HL-60/S4 treated with retinoic acid at 250 ng/mL for 4 days and 3 days (cell line): ENCODE measurements around the gene CDC45.

Source experiments
- in situ Hi-C: fragments of 300-500 bp; cut with MboI; formaldehyde crosslinking; loops from 2 replicates; pipeline ENCODE4 v1.7.0; 2022; ENCODE audit warnings: low sequenced_read_pairs

Gene CDC45

DNA sequence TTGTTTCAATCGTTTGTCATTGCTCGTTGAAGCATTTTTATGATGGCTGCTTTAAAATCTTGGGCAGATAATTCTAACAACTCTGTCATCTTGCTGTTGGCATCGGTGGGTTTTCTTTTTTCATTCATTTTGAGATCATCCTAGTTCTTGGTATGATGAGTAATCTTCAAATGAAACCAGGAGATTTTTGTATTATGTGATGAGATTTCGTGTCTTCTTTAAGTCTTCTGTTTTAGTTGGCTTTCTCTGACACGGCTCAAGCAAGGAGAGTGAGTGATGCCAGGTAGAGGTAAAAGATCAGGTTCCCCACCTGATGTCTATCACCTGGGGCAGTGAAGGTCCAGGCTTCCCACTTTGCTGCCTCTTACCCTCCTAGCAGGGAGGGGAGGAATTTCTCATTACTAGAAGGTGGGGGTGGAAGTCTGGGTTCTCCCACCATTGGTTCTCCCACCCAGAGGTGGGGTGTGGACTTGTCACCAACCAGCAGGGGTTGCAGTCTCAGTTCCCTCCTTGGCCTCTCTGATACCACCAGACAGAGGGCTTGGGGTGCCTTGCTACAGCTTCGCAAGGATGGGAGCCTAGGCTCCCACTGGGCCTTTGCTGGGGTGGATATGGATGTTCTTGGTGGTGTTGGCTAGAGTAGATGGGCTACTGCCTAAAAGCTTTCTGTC is 12.9 kb downstream of the CDC45 start:
- in situ Hi-C loops: no loop called here

DNA sequence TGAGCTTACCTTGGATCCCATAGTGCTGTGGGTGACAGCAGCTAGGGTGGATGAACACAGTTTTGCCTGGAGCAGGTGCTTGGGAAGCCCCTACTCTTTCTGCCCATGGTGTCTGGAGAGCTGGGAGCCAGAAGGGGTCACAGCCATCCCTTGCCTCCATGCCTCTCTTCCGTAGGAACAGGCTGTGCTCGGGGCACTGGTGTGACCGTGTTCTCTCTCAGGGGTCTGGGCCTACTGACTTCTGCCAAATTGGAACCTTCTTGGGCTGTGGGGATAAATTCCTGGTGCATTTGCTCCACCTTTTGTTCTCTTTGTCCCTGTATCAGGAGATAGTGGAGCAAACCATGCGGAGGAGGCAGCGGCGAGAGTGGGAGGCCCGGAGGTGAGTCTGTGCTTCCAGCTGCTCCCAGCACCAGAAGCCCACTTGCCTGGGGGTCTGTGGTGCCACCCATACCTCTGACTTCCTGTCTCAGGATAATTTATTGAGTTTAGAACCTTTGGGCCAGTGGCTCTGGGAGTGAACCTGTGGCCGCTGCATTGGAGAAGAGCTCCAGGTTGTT is 14.4 kb downstream of the CDC45 start:
- in situ Hi-C loops: no loop called here

- in situ Hi-C loops: no loop called here
Observed at GRCh38 chr22:19494676-19495173, 15.0 kb downstream of the CDC45 start.

GRCh38 chr22:19495562-19496323 is 16.0 kb downstream of the CDC45 start:
- in situ Hi-C loops: no loop called here

DNA sequence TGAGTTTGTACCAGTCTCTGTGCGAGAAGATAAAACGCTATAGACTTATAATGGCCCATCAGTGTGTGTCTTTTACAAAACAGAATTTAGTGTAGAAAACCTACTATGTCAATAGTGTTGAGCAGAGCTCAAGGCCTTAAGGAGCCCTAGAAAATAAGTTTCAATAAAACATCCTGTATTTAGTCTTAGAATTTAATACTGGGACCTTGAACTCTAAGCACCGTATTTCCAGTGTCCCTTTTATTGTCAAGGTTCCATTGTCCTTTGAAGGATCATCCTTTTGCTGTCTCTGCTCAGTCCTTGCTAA is 16.6 kb downstream of the CDC45 start:
- in situ Hi-C loops: no loop called here

DNA sequence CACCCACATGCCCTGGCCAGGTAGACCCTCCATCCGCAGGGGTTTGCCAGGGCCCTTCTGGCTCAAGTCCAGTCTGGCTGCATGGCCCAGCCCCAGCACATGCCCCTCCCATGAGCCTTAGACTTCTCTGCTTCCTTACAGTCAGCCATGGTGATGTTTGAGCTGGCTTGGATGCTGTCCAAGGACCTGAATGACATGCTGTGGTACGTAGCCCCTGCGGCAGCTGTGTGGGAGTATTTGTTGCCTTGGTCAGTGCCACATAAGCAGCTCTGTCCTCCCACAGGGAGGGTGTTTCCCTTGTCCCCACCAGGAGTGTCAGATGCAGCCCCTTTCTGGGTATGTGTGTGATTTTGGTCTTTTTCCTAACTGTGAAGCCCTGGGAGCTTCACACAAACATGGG is 17.5 kb downstream of the CDC45 start:
- in situ Hi-C loops: no loop called here

DNA sequence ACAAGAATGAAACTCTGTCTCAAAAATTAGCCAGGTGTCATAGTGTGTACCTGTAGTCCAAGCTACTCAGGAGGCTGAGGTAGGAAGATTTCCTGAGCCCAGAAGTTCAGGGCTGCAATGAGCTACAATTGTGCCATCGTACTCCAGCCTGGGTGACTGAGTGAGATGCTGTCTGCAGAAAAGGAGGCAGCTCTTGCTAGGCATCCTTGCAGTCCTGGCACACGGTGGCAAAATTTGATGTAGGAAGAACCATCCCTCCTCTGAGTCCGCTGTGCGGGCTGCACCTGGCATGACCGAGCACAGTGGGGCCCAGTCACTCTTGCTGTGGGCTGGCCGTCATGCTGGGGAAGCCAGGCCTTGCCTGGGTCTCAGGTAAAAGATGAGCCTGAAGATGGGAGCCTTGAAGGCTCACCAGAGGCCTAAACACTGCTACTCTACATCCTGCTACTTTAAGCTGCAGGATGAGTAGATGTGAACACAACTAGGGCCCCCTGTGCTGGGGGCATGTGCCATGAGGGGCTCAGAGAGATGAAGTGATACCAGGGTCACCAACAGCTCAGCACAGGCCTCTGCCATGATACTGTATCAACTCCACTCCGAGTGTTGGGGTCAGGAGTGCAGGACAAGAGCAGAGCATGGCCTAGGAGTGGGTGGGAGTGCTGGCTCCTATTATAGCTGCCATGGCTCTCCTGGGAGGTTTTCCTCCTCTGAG is 18.6 kb downstream of the CDC45 start:
- in situ Hi-C loops: no loop called here

DNA sequence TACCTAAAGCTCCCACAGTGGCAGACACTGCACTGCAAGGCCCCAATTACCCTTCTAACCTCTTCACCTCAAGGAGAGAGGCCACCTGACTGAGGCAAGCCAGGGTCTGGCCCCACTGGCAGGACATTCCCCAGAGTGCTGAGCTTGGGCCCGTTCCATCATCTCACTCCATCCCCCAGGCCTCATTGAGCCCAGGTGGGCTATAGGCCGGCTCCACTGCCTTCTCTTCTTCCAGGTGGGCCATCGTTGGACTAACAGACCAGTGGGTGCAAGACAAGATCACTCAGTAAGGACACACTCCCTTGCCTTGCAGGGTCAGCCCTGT is 19.1 kb downstream of the CDC45 start:
- in situ Hi-C loops: no loop called here

- in situ Hi-C loops: no loop called here
Observed at GRCh38 chr22:19499236-19499879, 19.6 kb downstream of the CDC45 start.

DNA sequence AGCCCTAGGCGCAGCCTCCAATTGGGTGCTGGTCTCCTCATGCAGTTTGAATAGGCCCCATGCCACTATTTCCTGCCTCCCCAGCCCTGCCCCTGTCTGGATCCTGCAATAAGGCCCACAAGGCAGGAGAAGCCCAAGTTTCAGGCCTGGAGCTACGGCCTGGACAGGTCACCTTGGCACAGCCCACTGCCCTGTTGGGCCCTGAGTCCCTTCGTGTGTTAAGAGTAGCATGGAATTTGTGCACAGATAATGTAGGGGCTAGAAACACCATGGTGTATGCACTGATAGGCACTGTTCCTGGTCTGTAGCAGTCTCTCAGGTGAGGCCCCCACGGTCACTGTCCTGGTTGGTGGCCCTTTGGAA is 20.1 kb downstream of the CDC45 start:
- in situ Hi-C loops: no loop called here

- in situ Hi-C loops: no loop called here
Observed at GRCh38 chr22:19501897-19502447, 22.3 kb downstream of the CDC45 start.

DNA sequence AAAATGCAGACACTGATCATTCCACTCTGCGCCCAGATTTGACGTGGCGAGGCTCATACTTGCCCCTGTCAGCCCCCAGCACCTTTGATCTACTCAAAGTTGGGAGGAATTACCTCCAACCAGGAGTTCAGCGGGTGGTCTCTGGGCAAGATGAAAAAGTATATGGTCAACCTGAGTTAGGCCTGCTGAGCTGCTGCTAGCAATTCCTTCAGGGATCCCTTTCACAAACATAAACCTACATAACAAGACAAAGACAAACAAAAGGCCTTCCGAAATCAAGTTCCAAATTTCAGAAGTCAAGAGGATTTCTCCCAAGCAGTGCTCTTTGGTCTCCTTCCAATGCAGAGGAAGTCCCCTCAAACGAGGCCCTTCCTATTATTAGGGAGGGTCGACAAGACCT is 23.6 kb downstream of the CDC45 start:
- in situ Hi-C loops: no loop called here

GRCh38 chr22:19503869-19504268 is 24.1 kb downstream of the CDC45 start:
- in situ Hi-C loops: no loop called here

DNA sequence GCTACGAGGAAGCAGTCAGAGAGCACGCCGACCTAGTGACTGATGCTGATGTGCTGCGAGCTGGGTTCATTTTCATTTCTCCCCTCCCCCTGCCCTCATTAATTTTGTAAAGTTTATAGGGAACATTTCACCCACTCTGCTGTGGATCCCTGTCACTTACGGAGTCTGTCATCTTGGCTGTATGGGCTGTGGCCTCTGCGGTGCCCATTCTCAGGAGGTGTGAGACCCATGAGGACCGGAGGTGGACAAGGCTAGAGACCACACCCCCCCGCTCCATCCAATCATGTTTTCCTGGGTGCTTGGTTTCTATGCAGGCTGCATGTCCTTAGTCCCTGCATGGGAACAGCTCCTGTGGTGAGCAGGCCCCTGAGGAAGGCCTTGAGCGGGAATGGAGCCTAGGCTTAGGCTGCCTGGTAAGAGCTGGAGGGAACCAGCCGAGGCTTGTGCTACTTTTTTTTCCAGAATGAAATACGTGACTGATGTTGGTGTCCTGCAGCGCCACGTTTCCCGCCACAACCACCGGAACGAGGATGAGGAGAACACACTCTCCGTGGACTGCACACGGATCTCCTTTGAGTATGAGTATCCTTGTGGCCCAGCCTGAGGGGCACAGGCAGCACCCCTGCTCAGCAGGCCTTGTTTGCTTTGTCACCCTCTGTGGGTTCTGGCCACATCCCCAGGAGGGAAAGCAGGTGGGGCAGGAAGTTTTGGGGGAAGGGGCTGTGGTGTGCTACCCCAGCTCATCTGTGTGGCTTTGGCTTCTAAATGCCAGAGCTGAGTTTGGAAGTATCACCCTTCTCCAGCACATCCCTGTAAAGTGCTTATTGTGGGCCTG is 25.4 kb downstream of the CDC45 start:
- in situ Hi-C loops: no loop called here

- in situ Hi-C loops: no loop called here
Observed at GRCh38 chr22:19505735-19506126, 26.0 kb downstream of the CDC45 start.

GRCh38 chr22:19506212-19506611 is 26.5 kb downstream of the CDC45 start:
- in situ Hi-C loops: no loop called here

DNA sequence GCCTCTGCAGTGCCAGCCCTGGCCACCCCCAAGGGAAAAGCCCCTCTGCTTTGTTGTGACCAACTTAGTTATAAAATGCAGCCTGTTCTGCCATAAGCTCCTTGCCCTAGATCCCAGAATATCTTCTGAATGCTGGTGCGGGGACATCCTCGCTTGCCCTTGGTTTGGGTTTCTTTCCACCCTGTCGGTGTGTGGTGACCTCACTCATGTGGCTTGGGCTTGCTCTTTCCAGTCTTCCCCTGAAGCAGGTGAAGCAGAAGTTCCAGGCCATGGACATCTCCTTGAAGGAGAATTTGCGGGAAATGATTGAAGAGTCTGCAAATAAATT is 27.8 kb downstream of the CDC45 start:
- in situ Hi-C loops: no loop called here

GRCh38 chr22:19508024-19508776 is 28.5 kb downstream of the CDC45 start:
- in situ Hi-C loops: no loop called here

GRCh38 chr22:19509191-19509590 is 29.5 kb downstream of the CDC45 start:
- in situ Hi-C loops: no loop called here

DNA sequence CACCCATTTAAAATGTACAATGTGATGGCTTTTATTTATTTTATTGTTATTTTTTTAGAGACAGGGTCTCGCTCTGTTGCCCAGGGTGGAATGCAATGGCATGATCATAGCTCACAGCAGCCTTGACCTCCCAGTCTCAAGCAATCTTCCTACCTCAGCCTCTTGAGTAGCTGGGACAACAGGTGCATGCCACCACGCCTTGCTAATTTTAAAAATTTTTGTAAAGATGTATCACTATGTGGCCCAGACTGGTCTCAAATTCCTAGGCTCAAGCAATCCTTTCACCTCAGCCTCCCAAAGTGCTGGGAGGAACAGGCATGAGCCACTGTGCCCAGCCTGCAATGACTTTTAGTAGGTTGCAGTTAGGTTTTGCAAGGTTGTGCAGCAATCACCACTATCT is 30.2 kb downstream of the CDC45 start:
- in situ Hi-C loops: no loop called here
